GM18861 (cell line): Measurements from ENCODE around the gene SEMA4C.

Experiments
- ATAC-seq: cut with Tn5 transposase; IDR thresholded peaks from one replicate; pipeline ENCODE4 v1.9.1; 2021; ENCODE audit not compliant: unreplicated experiment

SEMA4C gene

DNA sequence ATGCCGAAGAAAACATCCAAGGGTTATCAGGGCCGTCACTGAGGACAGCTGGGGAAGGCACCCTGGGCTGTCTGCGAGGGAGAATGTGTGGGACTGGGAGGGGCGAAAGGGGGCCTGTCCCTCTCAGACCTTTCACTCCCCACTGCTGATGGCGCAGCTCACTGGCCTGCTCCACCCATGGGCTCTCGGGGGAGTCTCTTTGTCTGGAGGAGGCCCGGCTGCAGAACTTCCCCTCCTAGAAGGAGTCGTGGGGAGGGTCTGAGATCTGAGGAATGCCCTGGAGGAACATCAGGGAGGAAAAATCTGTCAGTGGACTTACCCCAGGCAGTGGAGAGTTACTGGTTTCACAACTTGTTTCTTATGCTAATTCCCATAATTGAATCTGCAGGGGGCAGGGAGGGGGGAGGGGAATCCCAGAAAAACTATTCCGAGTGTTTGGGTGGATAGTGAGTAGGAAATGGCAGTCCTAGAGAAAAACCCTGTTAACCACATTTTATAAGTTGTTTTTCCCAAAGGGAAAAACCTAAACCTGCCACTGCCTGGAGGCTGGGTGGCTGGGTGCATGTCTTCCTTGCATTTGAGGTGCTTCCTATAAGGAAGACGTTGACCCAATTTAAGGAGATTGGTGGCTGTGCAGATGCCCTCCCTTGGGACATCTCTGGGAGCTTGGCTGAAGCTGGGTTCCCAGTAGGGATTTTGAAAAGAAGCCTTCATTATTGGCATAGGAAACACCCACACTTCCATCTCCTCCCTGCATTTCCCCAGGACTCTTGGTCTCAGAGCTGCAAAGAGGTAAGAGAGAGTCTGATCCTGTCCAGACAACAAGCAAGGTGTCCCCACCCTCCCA lies 11.7 kb upstream of the SEMA4C start:
- no peak for ATAC-seq

DNA sequence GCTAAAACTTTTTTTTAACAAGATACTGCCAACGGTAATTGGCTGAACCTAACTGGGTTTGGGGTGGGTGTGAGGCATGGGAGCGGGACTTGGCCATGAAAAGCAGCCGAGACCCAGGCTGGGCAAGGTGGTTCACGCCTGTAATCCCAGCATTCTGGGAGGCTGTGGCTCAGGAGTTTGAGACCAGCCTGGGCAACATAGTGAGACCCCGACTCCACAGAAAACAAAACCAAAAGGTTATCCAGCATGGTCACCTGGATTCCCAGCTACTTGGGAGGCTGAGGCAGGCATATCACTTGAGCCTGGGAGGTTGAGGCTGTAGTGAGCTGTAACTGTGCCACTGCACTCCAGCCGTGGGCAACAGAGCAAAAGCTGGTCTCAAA lies 11.0 kb upstream of the SEMA4C start:
- ATAC-seq: no peak

DNA sequence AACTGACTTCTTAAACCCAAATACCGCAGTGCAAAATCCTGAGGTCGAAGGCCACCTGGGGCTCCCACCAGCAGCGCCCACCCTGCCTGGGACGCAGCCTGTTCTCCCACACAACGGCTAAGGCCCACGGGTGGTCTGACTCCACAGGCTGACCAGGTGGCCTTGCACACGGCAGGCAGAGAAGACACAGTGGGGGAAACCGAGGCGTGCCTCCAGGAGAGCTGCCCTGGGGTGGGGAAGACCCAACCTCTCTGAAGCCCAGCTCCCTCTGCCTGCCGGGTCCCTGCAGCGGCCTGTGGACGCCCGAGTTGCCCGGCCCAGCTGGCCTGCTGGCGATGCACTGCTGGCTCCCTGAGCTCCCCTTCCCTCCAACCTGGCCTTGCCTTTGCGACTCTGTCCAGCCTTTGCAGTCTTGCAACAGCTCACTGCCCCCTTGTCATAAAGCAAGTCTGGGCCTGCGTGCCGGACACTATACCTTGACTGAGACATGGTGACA lies 9.7 kb upstream of the SEMA4C start:
- ATAC-seq: no peak

DNA sequence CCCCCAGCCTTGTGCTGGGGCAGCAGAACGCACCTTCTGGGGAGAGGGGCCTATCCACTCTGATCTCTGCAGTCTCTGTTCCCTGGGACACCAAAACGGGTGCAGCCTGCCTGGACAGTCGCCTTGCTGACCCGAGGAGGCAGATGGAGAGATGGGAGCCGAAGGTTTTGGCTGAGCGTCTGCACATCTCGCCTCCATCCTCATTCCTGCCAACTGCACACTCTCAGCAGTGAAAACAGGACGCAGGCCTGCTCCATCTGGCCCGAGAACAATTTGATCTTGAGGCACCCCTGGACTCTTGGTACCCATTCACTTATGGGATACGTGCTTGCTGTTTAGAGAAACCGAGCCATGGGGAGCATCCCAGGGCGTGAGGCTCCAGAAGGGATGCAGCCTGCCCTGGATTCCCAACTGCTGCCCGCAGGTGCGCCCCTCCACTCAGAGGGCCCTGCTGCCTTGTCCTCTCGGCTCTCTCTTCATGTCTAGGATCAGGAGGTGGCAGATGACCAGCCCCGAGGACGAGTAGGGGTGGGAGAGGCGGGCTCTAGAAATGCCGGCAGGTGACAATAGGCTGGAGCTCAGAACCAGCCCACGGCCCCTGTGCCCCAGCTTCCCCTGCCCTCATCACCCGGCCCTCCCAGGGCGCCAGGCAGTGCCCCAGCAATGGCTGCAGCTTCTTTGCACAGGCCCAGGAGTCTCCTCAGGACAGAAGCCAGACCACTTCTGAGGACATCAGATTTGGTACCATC lies 9.1 kb upstream of the SEMA4C start:
- ATAC-seq: no peak

DNA sequence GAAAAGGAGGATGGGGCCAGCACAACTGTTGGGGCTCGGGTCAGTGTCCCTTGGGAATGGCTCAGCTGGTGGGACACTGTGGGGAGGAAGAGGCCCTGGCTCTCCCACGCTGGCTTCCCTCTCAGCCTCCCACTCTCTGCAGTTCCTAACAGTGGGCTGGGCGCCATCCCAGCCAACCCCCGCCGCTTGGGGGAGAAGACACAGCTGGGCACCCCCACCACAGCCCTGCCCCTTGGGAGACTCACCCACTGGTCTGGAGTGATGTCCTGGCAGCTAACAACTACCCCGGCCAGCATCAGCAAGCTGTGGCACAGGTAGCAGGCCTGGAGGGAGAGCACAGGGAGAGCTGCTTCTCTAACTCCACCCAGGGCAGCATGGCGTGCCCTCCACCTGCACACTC lies 8.3 kb upstream of the SEMA4C start:
- no peak for ATAC-seq

DNA sequence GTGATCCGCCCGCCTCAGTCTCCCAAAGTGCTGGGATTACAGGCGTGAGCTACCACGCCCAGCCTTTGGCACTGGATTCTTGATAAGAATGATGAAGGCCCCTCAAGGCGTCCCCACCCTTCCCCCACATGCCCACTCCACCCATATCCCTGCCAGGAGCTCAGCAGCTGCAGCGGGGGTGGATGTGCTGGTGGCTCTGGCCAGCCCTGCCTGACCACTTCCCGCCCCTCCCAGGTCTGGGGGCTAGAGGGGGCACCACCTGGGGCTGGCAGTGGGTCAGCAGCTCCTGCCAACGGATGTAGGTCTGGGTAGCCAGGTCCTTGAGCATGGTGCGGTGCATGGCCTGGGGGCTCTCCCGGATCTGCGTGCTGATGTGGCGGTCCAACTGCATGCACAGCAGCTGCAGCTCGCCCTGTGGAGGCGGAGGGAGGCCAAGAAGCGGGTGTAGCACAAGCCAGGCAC lies 7.8 kb upstream of the SEMA4C start:
- no peak for ATAC-seq

DNA sequence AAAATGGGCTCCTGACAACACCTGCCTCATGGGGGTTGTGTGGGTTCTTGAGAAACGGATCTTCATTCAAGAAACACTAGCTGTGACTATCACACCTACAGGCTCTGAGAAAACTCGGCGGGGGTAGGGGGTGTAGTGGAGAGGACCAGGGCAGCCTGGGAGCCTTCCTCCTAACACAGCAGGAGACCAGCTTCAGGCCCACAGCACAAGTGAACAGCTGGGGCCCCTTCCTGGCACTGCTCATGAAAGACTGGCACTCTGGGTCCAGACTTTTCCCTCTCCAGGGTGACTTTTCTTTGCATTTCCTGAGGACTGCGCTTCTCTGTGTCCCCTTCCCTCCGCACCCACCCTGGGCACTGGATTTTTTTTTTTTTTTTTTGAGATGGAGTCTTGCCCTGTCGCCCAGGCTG lies 7.2 kb upstream of the SEMA4C start:
- ATAC-seq: no peak

DNA sequence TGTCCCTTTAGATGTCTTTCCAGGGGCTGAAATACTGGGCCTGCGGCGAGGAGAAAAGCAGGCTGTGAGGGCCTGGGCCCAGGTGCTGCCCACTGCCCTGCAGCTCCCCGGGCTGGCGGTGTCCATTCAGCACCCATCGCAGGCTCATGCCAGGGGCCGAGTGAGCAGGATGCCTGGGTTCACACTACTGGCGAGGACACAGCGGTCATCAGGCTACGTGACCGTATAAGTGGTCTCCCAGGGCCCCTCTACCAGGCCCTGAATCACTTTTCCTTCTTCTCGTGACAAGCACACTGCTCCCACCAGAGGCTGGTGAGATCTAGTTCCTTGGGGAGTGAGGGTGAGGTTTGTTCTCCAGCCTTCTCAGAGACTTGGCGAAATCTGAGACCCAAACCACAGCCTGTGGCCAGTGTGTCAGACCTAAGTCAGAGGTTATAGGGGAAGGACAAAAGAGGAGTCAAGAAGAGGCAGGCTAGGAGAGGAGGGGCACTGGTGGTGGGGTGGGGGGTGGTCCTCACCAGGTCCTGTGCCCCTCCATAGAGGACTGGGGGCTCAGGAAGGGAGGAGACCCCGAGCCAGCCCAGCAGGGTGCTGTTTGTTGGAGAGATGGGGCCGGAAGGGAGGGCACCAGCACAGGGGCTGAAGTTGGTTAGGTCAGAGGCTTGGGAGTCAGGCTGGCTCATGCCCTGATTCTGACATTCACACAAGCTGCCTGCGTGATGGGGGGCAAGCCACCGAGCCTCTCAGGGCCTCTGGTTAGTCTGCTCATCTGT lies 6.6 kb upstream of the SEMA4C start:
- ATAC-seq: no peak

DNA sequence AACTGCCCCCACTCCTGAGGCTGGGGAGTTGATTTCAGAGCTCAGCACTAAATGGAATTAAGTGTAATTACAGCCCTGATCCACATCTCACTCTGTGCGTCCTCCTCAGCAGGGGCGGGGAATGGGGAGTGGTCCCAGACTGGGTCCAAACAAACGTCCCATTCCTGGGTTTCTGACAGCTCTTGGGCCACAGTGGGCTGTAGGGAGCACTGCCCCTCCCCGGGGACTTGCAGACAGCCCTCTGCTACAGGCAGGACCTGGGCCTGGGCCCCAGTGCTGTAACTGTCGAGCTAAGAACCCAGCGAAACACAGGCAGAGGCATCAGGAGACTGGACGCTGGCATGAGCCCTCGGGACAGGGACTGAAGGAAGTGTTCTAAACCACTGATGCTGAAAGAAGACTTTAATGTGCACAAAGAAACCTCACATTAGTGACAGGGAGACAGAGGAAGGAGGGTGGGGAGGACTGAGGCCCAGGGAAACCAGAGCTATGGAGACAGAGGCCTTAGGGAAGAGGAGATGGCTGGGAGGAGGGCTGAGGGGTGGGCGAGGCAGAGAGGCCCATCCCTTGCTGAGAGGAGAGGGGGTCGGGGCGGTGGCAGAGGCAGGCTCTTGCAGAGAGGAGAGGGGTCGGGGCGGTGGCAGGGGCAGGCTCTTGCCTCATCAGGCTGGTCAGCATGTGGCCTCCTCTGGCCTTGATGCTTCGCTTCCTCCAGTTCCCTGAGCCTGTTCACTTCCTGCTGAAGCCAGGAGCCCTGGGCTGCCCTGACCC lies 5.8 kb upstream of the SEMA4C start:
- no peak for ATAC-seq

DNA sequence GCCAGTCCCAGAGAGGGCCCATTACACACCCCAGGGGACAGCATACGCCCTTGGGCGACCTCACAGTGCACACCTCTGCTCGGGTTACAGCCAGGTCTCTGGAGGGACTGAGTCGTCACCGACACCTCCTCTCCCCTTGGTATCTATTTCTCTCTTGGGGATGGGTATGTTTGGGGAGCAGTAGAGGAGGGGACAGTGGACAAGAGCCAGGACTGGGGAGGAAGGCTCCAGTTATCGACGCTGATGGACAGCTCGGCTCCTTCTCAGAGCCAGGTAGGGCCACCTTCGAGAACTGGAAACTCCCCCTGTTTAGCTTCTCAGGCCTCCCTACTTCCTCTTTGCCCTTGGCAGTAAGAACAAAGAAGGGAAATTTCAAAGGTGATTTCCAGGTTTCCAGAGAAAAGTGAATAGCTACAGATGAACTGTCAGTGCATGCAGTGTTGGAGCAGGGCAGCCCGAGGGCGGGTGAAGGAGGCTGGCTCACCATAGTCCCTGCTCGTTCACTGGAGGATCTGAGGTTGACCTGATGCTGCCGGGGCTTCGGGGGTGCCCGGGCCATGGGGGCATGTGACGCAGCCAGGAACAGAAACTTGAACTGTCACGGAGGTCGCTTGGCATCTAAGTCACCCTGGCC lies 4.4 kb upstream of the SEMA4C start:
- ATAC-seq: peak; percentile 50

DNA sequence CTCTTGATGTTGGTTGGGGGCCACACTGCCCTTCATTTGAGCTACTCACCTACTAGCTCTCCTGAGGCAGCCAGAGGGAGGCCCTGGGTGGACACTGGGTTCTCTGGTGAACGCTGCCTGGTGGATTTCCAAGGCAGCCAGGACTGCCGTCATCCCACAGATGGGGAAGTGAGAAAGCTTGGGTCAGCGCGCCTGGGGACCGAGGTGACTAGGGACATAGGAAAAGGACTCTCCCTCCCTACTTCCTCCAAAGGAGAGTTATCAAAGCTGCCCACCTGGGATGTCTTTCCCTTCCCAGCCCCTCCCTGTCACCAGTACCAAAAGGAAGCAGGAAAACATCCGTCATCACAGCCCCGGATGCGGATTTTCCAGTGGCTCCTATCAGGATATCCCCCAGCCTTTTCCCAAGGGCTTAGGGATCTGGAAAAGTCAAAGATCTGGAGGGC lies 3.8 kb upstream of the SEMA4C start:
- ATAC-seq: no peak

DNA sequence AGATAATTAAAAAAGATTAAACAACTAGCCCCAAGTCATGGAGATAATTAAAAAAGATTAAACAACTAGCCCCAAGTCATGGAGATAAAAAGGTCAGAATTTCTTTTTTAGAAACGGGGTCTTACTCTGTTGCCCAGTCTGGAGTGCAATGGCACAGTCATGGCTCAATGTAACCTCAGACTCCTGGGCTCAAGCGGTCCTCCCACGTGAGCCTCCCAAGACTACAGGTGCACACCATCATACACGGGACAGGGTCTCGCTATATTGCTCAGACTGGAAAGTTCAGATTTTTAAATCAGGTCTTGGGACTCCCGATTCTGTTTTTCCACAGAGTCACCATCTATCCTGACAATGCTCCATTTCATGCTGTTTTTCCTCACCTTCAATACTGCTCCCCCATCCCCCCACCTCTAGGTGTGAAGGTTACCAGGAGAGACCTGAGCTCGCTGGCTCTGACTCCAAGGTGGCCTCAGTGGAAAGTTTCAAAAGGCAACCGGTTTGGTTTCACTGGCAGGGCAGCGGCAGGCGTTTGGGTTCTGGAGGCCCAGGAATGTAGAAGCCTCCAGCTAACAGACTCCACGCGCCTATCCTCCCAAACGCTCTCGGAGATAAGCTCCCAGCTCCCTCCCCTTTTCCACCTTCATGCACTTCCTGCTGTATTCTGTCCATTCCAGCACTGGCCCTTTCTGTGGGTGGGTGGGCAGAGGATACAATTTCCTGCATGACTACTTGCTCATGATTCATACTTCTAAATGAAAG lies 2.9 kb upstream of the SEMA4C start:
- no peak for ATAC-seq

DNA sequence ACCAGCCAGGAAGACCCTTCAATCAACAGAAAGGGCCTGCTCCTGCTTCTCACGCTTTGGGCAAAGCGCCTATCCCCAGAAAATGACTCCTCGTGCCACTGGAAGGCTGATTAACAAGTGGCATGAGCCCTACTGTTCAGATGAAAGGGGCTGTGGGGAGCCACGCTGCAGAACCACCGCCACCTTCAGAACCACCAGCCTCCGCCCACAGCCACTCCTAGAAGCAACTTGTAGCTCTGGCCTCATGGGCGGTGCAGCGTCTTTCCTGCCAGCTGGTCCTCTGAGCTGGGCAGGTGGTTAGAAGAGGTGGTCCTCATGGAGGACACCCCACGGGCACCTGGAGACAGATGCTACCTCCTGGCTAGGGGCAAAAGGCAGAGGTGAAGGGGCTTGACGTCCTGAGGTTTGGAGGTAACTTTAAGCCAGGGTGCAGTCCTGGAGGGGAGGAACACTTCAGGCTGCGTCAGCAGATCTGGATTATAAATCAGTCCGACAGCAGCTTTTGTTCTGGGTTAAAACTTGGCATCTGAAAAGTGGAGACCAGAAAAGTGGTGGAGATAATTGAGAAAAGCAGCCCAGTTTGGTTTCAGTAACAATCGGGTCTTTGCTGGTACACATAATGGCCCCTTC lies 861 bp upstream of the SEMA4C start:
- ATAC-seq: no peak

DNA sequence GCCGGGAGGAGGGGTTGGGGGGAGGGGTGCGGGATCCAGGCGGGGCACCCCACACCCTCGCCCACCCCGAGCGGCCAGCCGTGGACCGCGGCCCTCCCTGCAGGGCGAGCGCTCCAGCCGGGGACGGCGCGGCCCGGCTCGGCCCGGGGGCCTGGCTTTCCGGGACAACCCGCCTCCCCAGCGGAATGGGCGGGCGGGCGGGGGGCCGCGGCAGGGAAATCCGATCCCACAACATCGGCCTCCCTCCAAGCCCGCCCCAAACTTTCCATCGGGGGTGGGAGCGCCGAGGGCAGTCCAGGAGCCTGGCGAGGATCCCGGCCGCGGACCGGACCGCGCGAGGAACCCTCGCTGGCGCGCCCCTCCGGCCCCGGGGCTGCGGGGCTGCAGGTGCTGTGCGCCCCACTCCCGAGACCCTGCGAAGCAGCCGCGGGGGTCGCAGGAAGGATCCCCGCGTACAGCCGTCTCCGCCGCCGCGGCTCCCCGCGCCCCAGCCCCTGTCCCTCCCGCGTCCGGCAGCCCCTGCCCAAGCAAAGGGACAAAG lies 529 bp downstream of the SEMA4C start:
- no peak for ATAC-seq

DNA sequence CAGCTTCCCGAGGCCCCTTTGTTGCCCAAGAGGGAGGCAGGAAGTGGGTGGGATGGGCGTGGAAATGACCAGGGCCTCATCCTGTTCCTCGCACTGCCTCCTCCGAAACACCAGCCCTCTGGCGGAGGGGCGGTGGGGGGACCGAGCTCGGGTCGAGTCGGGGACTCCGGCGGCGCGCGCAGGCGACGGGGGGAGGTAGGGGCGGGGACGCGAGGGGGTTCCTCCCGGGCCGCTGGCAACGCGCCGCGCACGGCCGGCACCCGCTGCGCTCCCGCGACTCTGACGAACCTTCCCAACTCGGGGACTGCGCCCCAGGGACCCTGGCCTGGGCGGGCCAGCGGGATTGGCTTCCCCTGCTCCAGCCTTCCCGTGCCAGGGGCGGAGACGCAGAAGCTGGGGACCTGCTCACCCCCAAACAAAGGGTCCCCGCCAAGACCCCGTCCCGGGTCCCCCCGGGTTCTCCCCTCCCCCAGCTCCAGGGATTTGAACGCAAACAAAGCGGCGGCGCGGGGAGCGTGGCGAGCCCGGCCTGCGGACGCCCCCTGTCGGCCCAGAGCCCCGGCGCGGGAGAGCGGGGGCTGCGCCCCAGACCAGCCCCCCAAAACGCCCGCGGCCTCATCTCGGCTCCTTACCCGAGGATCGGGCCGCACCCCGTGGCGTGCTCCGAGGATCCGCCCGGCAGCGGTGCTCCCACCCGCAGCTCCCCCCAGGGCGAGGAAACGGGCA lies 1.2 kb downstream of the SEMA4C start:
- ATAC-seq: no peak

DNA sequence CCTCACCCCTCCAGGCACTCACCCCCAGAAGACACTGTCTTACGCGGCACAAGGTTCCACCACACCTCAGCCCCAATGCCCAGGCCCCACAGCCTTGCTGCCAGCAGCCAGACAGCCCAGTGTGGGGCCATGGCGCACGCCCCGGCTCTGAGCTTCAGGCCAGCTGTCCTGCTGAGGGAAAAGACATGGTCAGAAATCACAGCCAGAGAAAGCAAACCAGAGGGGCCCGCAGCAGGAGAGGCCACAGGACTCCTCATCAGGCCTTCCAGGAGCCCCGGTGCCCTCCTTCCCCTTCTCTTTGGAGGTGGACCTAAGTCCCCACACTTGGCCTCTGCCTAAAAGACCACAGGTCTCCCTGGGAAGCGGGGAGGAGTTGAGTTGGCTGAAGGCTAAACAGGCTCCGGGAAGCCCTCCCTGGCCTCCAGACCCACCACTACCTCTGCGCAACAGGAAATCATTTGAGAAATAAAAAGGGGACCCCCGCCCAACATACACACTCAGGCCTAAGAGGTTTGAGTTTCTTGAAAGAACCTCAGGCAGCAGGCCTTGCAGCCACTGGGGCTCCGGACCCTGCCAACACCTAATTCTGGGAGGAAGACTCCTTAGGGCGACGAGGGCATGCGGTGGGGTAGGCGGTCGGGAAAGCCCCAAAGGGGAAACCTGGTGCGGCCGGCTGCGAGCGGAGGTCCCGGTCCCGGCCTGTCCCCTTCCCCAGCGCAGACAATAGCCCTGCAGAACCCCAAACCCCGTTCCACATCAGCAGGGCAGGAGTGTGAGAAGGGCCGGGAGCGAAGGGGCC lies 1.9 kb downstream of the SEMA4C start:
- no peak for ATAC-seq
